Testis (tissue), 2 donors: ENCODE results near the gene RBM33.

Experiments
- CTCF ChIP-seq, 3 experiments: fragments of 450-650 bp in 2 of 3; fragments of 200-600 bp in 1 of 3; sonication (generic) in 1 of 3; IDR thresholded peaks; one replicate each; pipeline ENCODE4 v1.5.1; 2016 to 2019; ENCODE audit warnings: antibody characterized with exemption in 3 of 3, mild to moderate bottlenecking in 2 of 3, moderate library complexity in 1 of 3
- POLR2A ChIP-seq: fragments of 450-650 bp; IDR thresholded peaks from one replicate; pipeline ENCODE4 v1.6.1; 2017; ENCODE audit warnings: antibody characterized with exemption, mild to moderate bottlenecking, moderate library complexity

DNA sequence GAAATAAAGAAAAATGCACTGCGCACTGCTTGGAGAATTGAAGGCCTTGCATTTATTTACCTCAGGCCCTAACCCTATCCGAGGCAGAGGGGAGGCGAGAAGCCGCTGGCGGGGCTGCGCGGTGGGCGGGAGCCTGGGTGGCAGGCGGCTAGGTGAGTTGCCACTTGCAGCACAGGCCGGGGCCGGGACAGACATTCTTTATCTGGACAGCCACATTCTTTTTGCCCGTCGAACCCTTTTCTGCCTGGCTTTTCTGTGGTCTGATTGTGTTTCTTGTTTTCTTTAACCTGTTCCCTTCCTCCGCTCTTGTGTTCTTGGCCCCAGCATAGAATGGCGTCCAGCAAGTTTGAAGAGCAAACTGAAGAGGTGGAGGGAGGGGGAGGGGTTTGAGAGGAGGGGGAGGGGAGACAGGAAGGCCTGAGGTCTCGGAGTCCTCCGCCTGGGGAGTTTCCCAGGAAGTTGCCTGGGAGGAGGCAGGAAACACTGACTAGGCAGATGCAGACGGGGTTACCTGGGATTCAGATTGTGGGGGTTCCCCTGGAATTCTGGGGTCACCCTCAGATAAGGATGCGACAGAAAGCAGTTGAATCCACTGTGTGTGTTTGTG, 162.7 kb downstream of the RBM33 start:
- TF ChIP-seq CTCF (IDR thresholded peaks at IDR 0.05) = no peak
- no peak for TF ChIP-seq POLR2A
